Upper lobe of left lung (tissue), 6 donors: ENCODE measurements around the gene SORBS1. TPM values are rescaled to one million over a fixed set of nuclear protein-coding genes. Genes with fewer than 3 reads are reported as not detected.

Experiments used
- ATAC-seq, 2 donors: fragments of 200-7000 bp; cut with Tn5 transposase; one replicate each; pipeline ENCODE4 v1.9.1; 2022; ENCODE audit warnings: mild to moderate bottlenecking in 2 of 2, moderate library complexity in 2 of 2; ENCODE audit not compliant: low FRiP score in 2 of 2
- DNase-seq, 2 donors: peaks; one replicate each; pipeline ENCODE4 v3.0.0-alpha.2; 2019 to 2020
- H3K27ac ChIP-seq, 4 donors: fragments of 200-600 bp; sonication (generic); one replicate each; pipeline ENCODE4 v1.5.1; 2016 to 2019
- H3K27me3 ChIP-seq, 4 donors: fragments of 200-600 bp; sonication (generic); one replicate each; pipeline ENCODE4 v1.5.1; 2017 to 2019
- H3K36me3 ChIP-seq, 4 donors: fragments of 200-600 bp; sonication (generic); one replicate each; pipeline ENCODE4 v1.5.1; 2016 to 2019
- H3K4me1 ChIP-seq, 4 donors: fragments of 200-600 bp; sonication (generic); one replicate each; pipeline ENCODE4 v1.5.1; 2018 to 2019
- H3K4me3 ChIP-seq, 4 donors: fragments of 200-600 bp; sonication (generic); one replicate each; pipeline ENCODE4 v1.5.1; 2017 to 2019; ENCODE audit warnings: mild to moderate bottlenecking in 2 of 4, moderate library complexity in 1 of 4
- H3K9me3 ChIP-seq, 4 donors: fragments of 200-600 bp; sonication (generic); one replicate each; pipeline ENCODE4 v1.5.1; 2018 to 2019
- EP300 ChIP-seq, 4 donors: sonication (generic); formaldehyde crosslinking; IDR thresholded peaks; one replicate each; pipeline ENCODE4 v1.5.1; 2017; ENCODE audit warnings: antibody characterized with exemption in 4 of 4, control low read depth in 2 of 4
- POLR2A ChIP-seq, 4 donors: fragments of 450-650 bp; IDR thresholded peaks; one replicate each; pipeline ENCODE4 v1.5.1; 2016 to 2017; ENCODE audit warnings: antibody characterized with exemption in 4 of 4, mild to moderate bottlenecking in 2 of 4
- POLR2AphosphoS5 ChIP-seq, 2 donors: sonication (generic); formaldehyde crosslinking; IDR thresholded peaks; one replicate each; pipeline ENCODE4 v1.5.1; 2017; ENCODE audit warnings: antibody characterized with exemption in 2 of 2
- WGBS, 2 donors: methylation state at CpG; one replicate each; pipeline ENCODE4 v1.1.5; 2017 to 2018; 5-methylcytosine and 5-hydroxymethylcytosine counted together
- total RNA-seq, 6 donors: library from RNA; depleted of rRNA in 4 of 6; stranded (reverse); fragments of >200 nt in 4 of 6; gene quantifications; one replicate each; pipeline versions ENCODE4 v1.1.0 to v1.2.1, GENCODE V29; 2016 to 2021
- TF ChIP-seq, protein P1 (sequence below), 6 experiments: fragments of 450-650 bp in 4 of 6; fragments of 200-600 bp in 2 of 6; sonication (generic) in 2 of 6; IDR thresholded peaks; one replicate each; pipeline ENCODE4 v1.5.1; 2016 to 2019; ENCODE audit warnings: antibody characterized with exemption in 6 of 6
- donor health status: DM: no; HTN: no; CAD: no; lungs with moderate emphysema.
- donor health status: DM: no; HTN: yes; CAD: no; lungs with severe emphysema.

The SORBS1 gene
- total RNA-seq, 6 donors from 2014 or later = 45.8 to 116 (median 71.7) TPM

GRCh38 chr10:95501203-95502094 lies 59.7 kb downstream of the SORBS1 start:
- ATAC-seq = no peak
- peak overlapping the region in 1 of 4 donors; percentile 31 for H3K27ac ChIP-seq
- 55 to 63% methylated on average over 9 to 10 of the region's 10 CpGs for WGBS, 2 donors

GRCh38 chr10:95500649-95501048 lies 60.5 kb downstream of the SORBS1 start:
- H3K27me3 ChIP-seq = no peaks in the 10 kb centered on the region
- DNase-seq = no peak
- H3K36me3 ChIP-seq = no peaks in the 10 kb centered on the region
- H3K27ac ChIP-seq = no peak overlapping the region
- no peaks in the 10 kb centered on the region for H3K9me3 ChIP-seq
- peaks cover 13 to 39% (median 32%) of the 10 kb centered on the region in 4 donors for H3K4me1 ChIP-seq
- H3K4me3 ChIP-seq = no peak overlapping the region
- no peak for ATAC-seq
- WGBS, 2 donors = 66 to 83% methylated on average over 7 of the region's 7 CpGs
- TF ChIP-seq POLR2A (IDR thresholded peaks at IDR 0.05) (no peak), POLR2AphosphoS5 (IDR thresholded peaks at IDR 0.05) (peak in 1 of 2 donors; percentile 8)

More at GRCh38 chr10:95501203-95502094, 59.7 kb downstream of the SORBS1 start:
- Histone ChIP-seq H3K9me3 (no peaks in the 10 kb centered on the region), H3K27me3 (no peaks in the 10 kb centered on the region), H3K36me3 (no peaks in the 10 kb centered on the region), H3K4me3 (no peak overlapping the region), H3K4me1 (peaks cover 14 to 47% (median 38%) of the 10 kb centered on the region in 4 donors)
- TF ChIP-seq, protein P1, sequence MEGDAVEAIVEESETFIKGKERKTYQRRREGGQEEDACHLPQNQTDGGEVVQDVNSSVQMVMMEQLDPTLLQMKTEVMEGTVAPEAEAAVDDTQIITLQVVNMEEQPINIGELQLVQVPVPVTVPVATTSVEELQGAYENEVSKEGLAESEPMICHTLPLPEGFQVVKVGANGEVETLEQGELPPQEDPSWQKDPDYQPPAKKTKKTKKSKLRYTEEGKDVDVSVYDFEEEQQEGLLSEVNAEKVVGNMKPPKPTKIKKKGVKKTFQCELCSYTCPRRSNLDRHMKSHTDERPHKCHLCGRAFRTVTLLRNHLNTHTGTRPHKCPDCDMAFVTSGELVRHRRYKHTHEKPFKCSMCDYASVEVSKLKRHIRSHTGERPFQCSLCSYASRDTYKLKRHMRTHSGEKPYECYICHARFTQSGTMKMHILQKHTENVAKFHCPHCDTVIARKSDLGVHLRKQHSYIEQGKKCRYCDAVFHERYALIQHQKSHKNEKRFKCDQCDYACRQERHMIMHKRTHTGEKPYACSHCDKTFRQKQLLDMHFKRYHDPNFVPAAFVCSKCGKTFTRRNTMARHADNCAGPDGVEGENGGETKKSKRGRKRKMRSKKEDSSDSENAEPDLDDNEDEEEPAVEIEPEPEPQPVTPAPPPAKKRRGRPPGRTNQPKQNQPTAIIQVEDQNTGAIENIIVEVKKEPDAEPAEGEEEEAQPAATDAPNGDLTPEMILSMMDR (IDR thresholded peaks at IDR 0.05) = no peak
- TF ChIP-seq POLR2A (IDR thresholded peaks at IDR 0.05) = no peak
- TF ChIP-seq EP300 (IDR thresholded peaks at IDR 0.05) = no peak
- TF ChIP-seq POLR2AphosphoS5 (IDR thresholded peaks at IDR 0.05) = no peak
- DNase-seq = no peak

DNA sequence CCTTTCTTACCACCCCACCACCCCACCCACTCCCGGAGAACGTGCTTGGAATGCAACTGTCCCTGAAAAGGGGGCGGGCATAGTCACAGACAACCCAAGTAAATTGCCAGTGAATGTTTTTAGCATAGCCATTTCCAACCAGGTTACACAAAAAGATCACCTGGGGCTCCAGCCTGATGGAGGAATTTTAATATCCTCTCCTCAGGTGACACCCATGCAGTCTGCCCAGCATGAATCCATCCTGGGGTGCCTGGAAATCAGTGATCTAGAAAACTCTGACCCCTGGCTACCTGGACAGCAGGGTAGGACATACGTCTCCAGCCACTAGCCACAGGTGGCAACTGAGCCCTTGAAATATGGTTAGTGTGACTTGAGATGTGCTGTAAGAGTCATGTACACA lies 61.1 kb downstream of the SORBS1 start:
- TF ChIP-seq POLR2AphosphoS5 (IDR thresholded peaks at IDR 0.05) = no peak
- no peak for TF ChIP-seq POLR2A (IDR thresholded peaks at IDR 0.05)
- Histone ChIP-seq H3K9me3 (no peaks in the 10 kb centered on the region), H3K4me1 (peaks cover 11 to 38% (median 28%) of the 10 kb centered on the region in 4 donors), H3K27ac (no peak overlapping the region), H3K36me3 (no peaks in the 10 kb centered on the region), H3K27me3 (no peaks in the 10 kb centered on the region), H3K4me3 (no peak overlapping the region)
- DNase-seq = no peak
- WGBS, 2 donors = 79 to 84% methylated on average over 4 of the region's 4 CpGs
- no peak for ATAC-seq

GRCh38 chr10:95499482-95499989 lies 61.6 kb downstream of the SORBS1 start:
- no peak for DNase-seq
- Histone ChIP-seq H3K27ac (no peak overlapping the region), H3K27me3 (no peaks in the 10 kb centered on the region), H3K4me3 (no peak overlapping the region), H3K4me1 (peaks cover 8 to 38% (median 26%) of the 10 kb centered on the region in 4 donors), H3K9me3 (no peaks in the 10 kb centered on the region), H3K36me3 (no peaks in the 10 kb centered on the region)
- 55 to 59% methylated on average over 6 of the region's 6 CpGs for WGBS, 2 donors
- ATAC-seq = no peak
- TF ChIP-seq, protein P1 (IDR thresholded peaks at IDR 0.05) = no peak
- TF ChIP-seq POLR2A (IDR thresholded peaks at IDR 0.05) (no peak), POLR2AphosphoS5 (IDR thresholded peaks at IDR 0.05) (no peak), EP300 (IDR thresholded peaks at IDR 0.05) (no peak)

DNA sequence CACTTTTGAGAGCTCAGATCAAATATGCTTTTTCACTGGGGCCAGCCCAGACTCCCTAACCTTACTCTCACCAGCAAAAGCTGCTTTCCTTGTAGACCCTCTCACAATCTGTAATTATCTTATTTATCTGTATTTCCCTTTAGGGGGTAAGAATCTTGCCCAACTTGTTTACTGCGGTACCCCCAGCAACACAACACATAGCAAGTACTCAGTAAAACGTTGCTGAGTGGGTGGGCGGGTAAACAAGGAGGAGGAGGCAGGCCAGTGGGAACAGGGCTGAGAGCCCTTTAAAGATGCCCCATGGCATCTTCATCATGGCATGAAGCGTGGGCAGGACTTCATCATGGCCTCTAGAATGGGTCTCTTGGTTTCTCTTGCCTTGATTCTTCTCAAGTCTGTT lies 64.2 kb downstream of the SORBS1 start:
- 58 to 62% methylated on average over 4 of the region's 4 CpGs for WGBS, 2 donors
- H3K36me3 ChIP-seq = no peaks in the 10 kb centered on the region
- H3K9me3 ChIP-seq = no peaks in the 10 kb centered on the region
- peaks cover 8 to 25% (median 18%) of the 10 kb centered on the region in 4 donors for H3K4me1 ChIP-seq
- H3K27me3 ChIP-seq = no peaks in the 10 kb centered on the region
- no peak overlapping the region for H3K27ac ChIP-seq
- DNase-seq (no peak), ATAC-seq (no peak)
- no peak overlapping the region for H3K4me3 ChIP-seq
- TF ChIP-seq, protein P1 (IDR thresholded peaks at IDR 0.05) = no peak
- no peak for TF ChIP-seq POLR2A (IDR thresholded peaks at IDR 0.05)
- TF ChIP-seq POLR2AphosphoS5 (IDR thresholded peaks at IDR 0.05) = no peak
- TF ChIP-seq EP300 (IDR thresholded peaks at IDR 0.05) = no peak
